ENCODE measurements around the gene ANKK1. TPM values are rescaled to one million over a fixed set of nuclear protein-coding genes. Genes with fewer than 3 reads are reported as not detected.

ANKK1 gene
- total and polyA plus RNA-seq, 7 donors = 0.45 to 0.54 TPM; not detected in 5

- Histone ChIP-seq H3K4me3 (no peak overlapping the region), H3K27ac (no peak overlapping the region), H3K4me1 (no peaks in the 10 kb centered on the region), H3K9me3 (no peaks in the 10 kb centered on the region), H3K36me3 (no peaks in the 10 kb centered on the region), H3K27me3 (no peaks in the 10 kb centered on the region)
- no peak for DNase-seq
- TF ChIP-seq EP300 (IDR thresholded peaks at IDR 0.05) (no peak), POLR2AphosphoS5 (IDR thresholded peaks at IDR 0.05) (no peak), CTCF (IDR thresholded peaks at IDR 0.05) (no peak), POLR2A (IDR thresholded peaks at IDR 0.05) (no peak)
- intact Hi-C loops (cut with DNase I) = no loop called here
- WGBS, 2 donors = 71 to 79% methylated on average over 5 of the region's 5 CpGs
These were observed 13.2 kb downstream of the ANKK1 start for GRCh38 chr11:113400631-113401230.

GRCh38 chr11:113401718-113402117 is 14.1 kb downstream of the ANKK1 start:
- WGBS, 2 donors = 8 to 17% methylated on average over 2 of the region's 2 CpGs
- H3K4me3 ChIP-seq = no peak overlapping the region
- no peak for TF ChIP-seq POLR2AphosphoS5 (IDR thresholded peaks at IDR 0.05)
- no peak for TF ChIP-seq EP300 (IDR thresholded peaks at IDR 0.05)
- TF ChIP-seq CTCF (IDR thresholded peaks at IDR 0.05) = no peak
- no peak for TF ChIP-seq POLR2A (IDR thresholded peaks at IDR 0.05)
- intact Hi-C loops (cut with DNase I) = no loop called here
- no peak for DNase-seq
- no peaks in the 10 kb centered on the region for H3K4me1 ChIP-seq
- H3K36me3 ChIP-seq = no peaks in the 10 kb centered on the region
- H3K27ac ChIP-seq = no peak overlapping the region
- no peaks in the 10 kb centered on the region for H3K9me3 ChIP-seq
- H3K27me3 ChIP-seq = no peaks in the 10 kb centered on the region

GRCh38 chr11:113404859-113405430 is 17.4 kb downstream of the ANKK1 start:
- TF ChIP-seq CTCF (IDR thresholded peaks at IDR 0.05) (no peak), EP300 (IDR thresholded peaks at IDR 0.05) (no peak), POLR2A (IDR thresholded peaks at IDR 0.05) (no peak), POLR2AphosphoS5 (IDR thresholded peaks at IDR 0.05) (no peak)
- Histone ChIP-seq H3K9me3 (no peaks in the 10 kb centered on the region), H3K27me3 (no peaks in the 10 kb centered on the region), H3K27ac (no peak overlapping the region), H3K4me3 (no peak overlapping the region), H3K36me3 (no peaks in the 10 kb centered on the region), H3K4me1 (no peaks in the 10 kb centered on the region)
- peak; percentile 57 for DNase-seq
- WGBS, 2 donors = 89 to 93% methylated on average over 7 of the region's 7 CpGs
- intact Hi-C loops (cut with DNase I) = no loop called here

GRCh38 chr11:113405724-113406478 is 18.3 kb downstream of the ANKK1 start:
- intact Hi-C loops (cut with DNase I) = no loop called here
- no peak for TF ChIP-seq EP300 (IDR thresholded peaks at IDR 0.05)
- no peak for TF ChIP-seq POLR2AphosphoS5 (IDR thresholded peaks at IDR 0.05)
- no peaks in the 10 kb centered on the region for H3K36me3 ChIP-seq
- no peak overlapping the region for H3K27ac ChIP-seq
- 81% methylated on average over 7 of the region's 7 CpGs for WGBS, 2 donors
- H3K4me3 ChIP-seq = no peak overlapping the region
- DNase-seq = peak; percentile 36
- no peaks in the 10 kb centered on the region for H3K4me1 ChIP-seq
- no peaks in the 10 kb centered on the region for H3K27me3 ChIP-seq
- H3K9me3 ChIP-seq = no peaks in the 10 kb centered on the region

- no peak for DNase-seq
- Histone ChIP-seq H3K4me3 (no peak overlapping the region), H3K4me1 (no peaks in the 10 kb centered on the region), H3K27ac (no peak overlapping the region), H3K9me3 (no peaks in the 10 kb centered on the region), H3K36me3 (no peaks in the 10 kb centered on the region), H3K27me3 (no peaks in the 10 kb centered on the region)
- intact Hi-C loops (cut with DNase I) = no loop called here
- 75 to 82% methylated on average over 3 of the region's 3 CpGs for WGBS, 2 donors
- TF ChIP-seq POLR2A (IDR thresholded peaks at IDR 0.05) = no peak
- no peak for TF ChIP-seq CTCF (IDR thresholded peaks at IDR 0.05)
- TF ChIP-seq POLR2AphosphoS5 (IDR thresholded peaks at IDR 0.05) = no peak
- TF ChIP-seq EP300 (IDR thresholded peaks at IDR 0.05) = no peak
These were observed 19.6 kb downstream of the ANKK1 start for GRCh38 chr11:113407163-113407562.
